HCT116 (cell line): Measurements from ENCODE around the gene RAPGEF3. TPM values are rescaled to one million over a fixed set of nuclear protein-coding genes. Genes with fewer than 3 reads are reported as not detected.

Experiments
- ATAC-seq: fragments of 200-7000 bp; cut with Tn5 transposase; 2 replicates; pipeline ENCODE4 v1.9.1; 2020; ENCODE audit warnings: mild to moderate bottlenecking, moderate library complexity
- BruUV-seq: library from RNA; stranded (reverse); fragments of 400-500 nt; replicated peaks from 2 replicates; lab custom pipeline; 2021; lab: Mats Ljungman, UMichigan
- CTCF ChIA-PET: fragments of 300-600 bp; sonication (Branson Sonifier 250); formaldehyde crosslinking; loops from one replicate; lab custom pipeline; 2021; ENCODE audit warnings: antibody characterized with exemption; lab: Charles Lee
- POLR2A ChIA-PET: fragments of 300-600, 350-600 bp; sonication (Branson Sonifier 250); formaldehyde crosslinking; loops from one replicate; lab custom pipeline; 2021; ENCODE audit warnings: antibody characterized with exemption; lab: Charles Lee
- RAD21 ChIA-PET, 2 experiments: fragments of 300-600 bp; sonication (Branson Sonifier 250); formaldehyde crosslinking; loops; one replicate each; lab custom pipeline; 2023; ENCODE audit warnings: low total read pairs in 2 of 2; ENCODE audit not compliant: uncharacterized antibody in 2 of 2, unreplicated experiment in 2 of 2, low non-redundant PET in 1 of 2; lab: Charles Lee
- DNase-seq: peaks from one replicate; pipeline ENCODE4 v3.0.0-alpha.2; 2010; ENCODE audit warnings: low read depth, low spot score
- H2AFZ ChIP-seq: fragments of 200-600 bp; shearing (Covaris generic), sonication (generic); 2 replicates; pipeline ENCODE4 v1.6.1; 2017; ENCODE audit warnings: low read depth, mixed run types, mixed read lengths, antibody characterized with exemption, low read length; ENCODE audit not compliant: poor library complexity, severe bottlenecking
- H3K27ac ChIP-seq: 2 replicates; pipeline ENCODE4 v1.5.1; 2012; ENCODE audit warnings: low read depth, low read length
- H3K27me3 ChIP-seq: fragments of 200-600 bp; sonication (generic); 2 replicates; pipeline ENCODE4 v1.6.1; 2016; ENCODE audit warnings: mixed run types, low read length, mixed read lengths; ENCODE audit not compliant: insufficient read depth
- H3K36me3 ChIP-seq, 2 experiments: fragments of 200-500 bp in 1 of 2; fragments of 200-600 bp in 1 of 2; sonication (Bioruptor generic) in 1 of 2; sonication (generic) in 1 of 2; 2 replicates each; pipeline versions ENCODE4 v1.5.1 to v1.6.1; 2014 to 2016; ENCODE audit warnings: low read length in 2 of 2, inconsistent platforms in 1 of 2, mixed read lengths in 1 of 2, mixed run types in 1 of 2; ENCODE audit not compliant: insufficient read depth in 2 of 2, control insufficient read depth in 1 of 2
- H3K4me1 ChIP-seq, 2 experiments: fragments of 200-600 bp in 1 of 2; sonication (generic) in 1 of 2; 2 replicates each; pipeline versions ENCODE4 v1.5.1 to v1.6.1; 2012 to 2017; ENCODE audit warnings: low read length in 2 of 2, inconsistent platforms in 1 of 2, mild to moderate bottlenecking in 1 of 2, mixed read lengths in 1 of 2, mixed run types in 1 of 2, moderate library complexity in 1 of 2; ENCODE audit not compliant: insufficient read depth in 2 of 2, control insufficient read depth in 1 of 2
- H3K4me2 ChIP-seq: fragments of 200-600 bp; sonication (generic); 2 replicates; pipeline ENCODE4 v1.6.1; 2017; ENCODE audit warnings: mixed run types, low read length, mixed read lengths
- H3K4me3 ChIP-seq, 2 experiments: fragments of 200-600 bp in 1 of 2; sonication (generic) in 1 of 2; replicated peaks in 1 of 2; 2 replicates each; pipeline ENCODE4 v1.5.1; 2011 to 2016; ENCODE audit warnings: low read length in 2 of 2, control low read depth in 1 of 2, low read depth in 1 of 2, mild to moderate bottlenecking in 1 of 2, mixed read lengths in 1 of 2, mixed run types in 1 of 2
- H3K79me2 ChIP-seq: fragments of 200-600 bp; sonication (generic); 2 replicates; pipeline ENCODE4 v1.6.1; 2017; ENCODE audit warnings: mild to moderate bottlenecking, mixed run types, low read length, moderate library complexity, mixed read lengths; ENCODE audit not compliant: insufficient read depth
- H3K9ac ChIP-seq: fragments of 200-600 bp; sonication (generic); 2 replicates; pipeline ENCODE4 v1.6.1; 2016; ENCODE audit warnings: low read length, mixed read lengths
- H3K9me2 ChIP-seq: fragments of 200-600 bp; sonication (generic), shearing (Covaris generic); 2 replicates; pipeline ENCODE4 v1.6.1; 2017; ENCODE audit warnings: mixed run types, mild to moderate bottlenecking, moderate library complexity; ENCODE audit not compliant: insufficient read depth
- H3K9me3 ChIP-seq, 2 experiments: fragments of 200-500 bp in 1 of 2; fragments of 200-600 bp in 1 of 2; sonication (Bioruptor generic) in 1 of 2; sonication (generic) in 1 of 2; 2 replicates each; pipeline ENCODE4 v1.6.1; 2014 to 2017; ENCODE audit warnings: low read length in 2 of 2, mixed read lengths in 2 of 2, inconsistent platforms in 1 of 2, low read depth in 1 of 2, mild to moderate bottlenecking in 1 of 2, mixed run types in 1 of 2, moderate library complexity in 1 of 2; ENCODE audit not compliant: control insufficient read depth in 1 of 2, insufficient read depth in 1 of 2
- H4K20me1 ChIP-seq: fragments of 200-600 bp; sonication (generic), shearing (Covaris generic); 2 replicates; pipeline ENCODE4 v1.6.1; 2017; ENCODE audit warnings: mixed run types, mild to moderate bottlenecking, moderate library complexity; ENCODE audit not compliant: insufficient read depth
- EZH2phosphoT487 ChIP-seq: fragments of 200-600 bp; IDR thresholded peaks from 2 replicates; pipeline ENCODE4 v1.6.1; 2018; ENCODE audit warnings: antibody characterized with exemption, borderline replicate concordance
- JUND ChIP-seq: IDR thresholded peaks from 2 replicates; pipeline ENCODE4 v1.6.1; 2012
- MAX ChIP-seq: IDR thresholded peaks from 2 replicates; pipeline ENCODE4 v1.6.1; 2012
- POLR2A ChIP-seq: IDR thresholded peaks from 2 replicates; pipeline ENCODE4 v1.7.0; 2011; ENCODE audit warnings: borderline replicate concordance; ENCODE audit not compliant: insufficient read depth, insufficient read length; ENCODE audit errors: extremely low read depth
- SP1 ChIP-seq: IDR thresholded peaks from 2 replicates; pipeline ENCODE4 v1.6.1; 2012; ENCODE audit warnings: low read depth
- intact Hi-C: fragments of 100-400 bp; cut with micrococcal nuclease; formaldehyde crosslinking; loops from 2 replicates; pipeline ENCODE4 v1.10.0; 2022
- total RNA-seq: library from RNA; stranded (reverse); gene quantifications from one replicate; pipeline ENCODE4 v1.2.1, GENCODE V29; 2021; ENCODE audit not compliant: unreplicated experiment
- TF ChIP-seq, protein P1 (sequence below): IDR thresholded peaks from 2 replicates; pipeline ENCODE4 v1.6.1; 2011; ENCODE audit warnings: mild to moderate bottlenecking, low read length, moderate library complexity; ENCODE audit not compliant: insufficient replicate concordance; ENCODE audit errors: extremely low read depth

Gene RAPGEF3
- total RNA-seq, 1 experiment from 2014 or later = 1.8 TPM

DNA sequence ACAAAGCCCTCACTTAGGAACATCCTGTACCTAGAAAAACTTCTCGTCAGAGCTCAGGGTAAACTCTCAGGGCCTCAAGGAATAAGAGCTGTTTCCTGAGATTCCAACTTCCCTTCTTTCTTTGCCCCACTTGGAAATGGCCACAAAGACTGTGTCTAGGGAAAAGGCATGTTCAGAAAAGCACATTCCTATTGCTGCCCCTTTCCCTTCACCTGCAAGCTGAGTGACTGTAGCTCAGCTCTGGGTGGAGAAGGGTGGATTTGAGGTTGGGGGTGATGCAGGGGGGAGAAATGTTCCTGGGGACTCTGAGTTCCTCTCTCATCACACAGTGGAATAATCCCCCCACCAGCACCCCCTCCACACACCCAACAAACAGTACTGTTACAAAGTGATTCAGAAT is 40.1 kb downstream of the RAPGEF3 start:
- Histone ChIP-seq H3K9ac (no peak overlapping the region), H3K4me3 (no peak overlapping the region), H3K9me3 (no peaks in the 10 kb centered on the region), H3K4me2 (no peak overlapping the region), H4K20me1 (no peaks in the 10 kb centered on the region), H3K27me3 (no peaks in the 10 kb centered on the region), H2AFZ (no peak overlapping the region), H3K36me3 (no peaks in the 10 kb centered on the region), H3K79me2 (no peaks in the 10 kb centered on the region), H3K27ac (no peak overlapping the region), H3K4me1 (peaks cover 0 to 7% of the 10 kb centered on the region in 2 experiments; a peak in 1 of 4 replicates), H3K9me2 (no peaks in the 10 kb centered on the region)
- BruUV-seq = no TSS peak
- CTCF ChIA-PET = interaction anchor here (1.2 to 4.4 kb wide), 3 partner anchors 24 to 120 kb away, joined by 3 to 63 read pairs (median 8); no protein-coding TSS in a partner anchor
- no peak for ATAC-seq
- TF ChIP-seq, protein P1, sequence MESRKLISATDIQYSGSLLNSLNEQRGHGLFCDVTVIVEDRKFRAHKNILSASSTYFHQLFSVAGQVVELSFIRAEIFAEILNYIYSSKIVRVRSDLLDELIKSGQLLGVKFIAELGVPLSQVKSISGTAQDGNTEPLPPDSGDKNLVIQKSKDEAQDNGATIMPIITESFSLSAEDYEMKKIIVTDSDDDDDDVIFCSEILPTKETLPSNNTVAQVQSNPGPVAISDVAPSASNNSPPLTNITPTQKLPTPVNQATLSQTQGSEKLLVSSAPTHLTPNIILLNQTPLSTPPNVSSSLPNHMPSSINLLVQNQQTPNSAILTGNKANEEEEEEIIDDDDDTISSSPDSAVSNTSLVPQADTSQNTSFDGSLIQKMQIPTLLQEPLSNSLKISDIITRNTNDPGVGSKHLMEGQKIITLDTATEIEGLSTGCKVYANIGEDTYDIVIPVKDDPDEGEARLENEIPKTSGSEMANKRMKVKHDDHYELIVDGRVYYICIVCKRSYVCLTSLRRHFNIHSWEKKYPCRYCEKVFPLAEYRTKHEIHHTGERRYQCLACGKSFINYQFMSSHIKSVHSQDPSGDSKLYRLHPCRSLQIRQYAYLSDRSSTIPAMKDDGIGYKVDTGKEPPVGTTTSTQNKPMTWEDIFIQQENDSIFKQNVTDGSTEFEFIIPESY = no peak
- TF ChIP-seq POLR2A (no peak), JUND (no peak), MAX (no peak), SP1 (no peak), EZH2phosphoT487 (no peak)
- POLR2A ChIA-PET = interaction anchor here (0.7 kb wide), 1 partner anchor 13 kb away, joined by 3 read pairs; the partner anchor contains the start of gene RPAP3
- no peak for DNase-seq
- RAD21 ChIA-PET = no interaction called here
- intact Hi-C loops = loop anchor here (10.0 kb wide), 1 partner anchor 446 kb away; no protein-coding TSS in a partner anchor
